Ishikawa (cell line): ENCODE results near the gene SUPT7L.

Experiments
- CEBPB ChIP-seq: IDR thresholded peaks from 2 replicates; pipeline ENCODE4 v1.6.1; 2012
- CREB1 ChIP-seq: IDR thresholded peaks from 2 replicates; pipeline ENCODE4 v1.6.1; 2012; ENCODE audit warnings: low read depth
- EGR1 ChIP-seq: IDR thresholded peaks from 2 replicates; pipeline ENCODE4 v1.6.1; 2012
- EP300 ChIP-seq: IDR thresholded peaks from 2 replicates; pipeline ENCODE4 v1.6.1; 2012; ENCODE audit warnings: borderline replicate concordance
- NFIC ChIP-seq: IDR thresholded peaks from 2 replicates; pipeline ENCODE4 v1.6.1; 2012
- RAD21 ChIP-seq: IDR thresholded peaks from 2 replicates; pipeline ENCODE4 v1.6.1; 2012; ENCODE audit warnings: low read depth
- REST ChIP-seq: IDR thresholded peaks from 2 replicates; pipeline ENCODE4 v1.6.1; 2012; ENCODE audit warnings: low read depth, mild to moderate bottlenecking
- TAF1 ChIP-seq: IDR thresholded peaks from 2 replicates; pipeline ENCODE4 v1.6.1; 2012; ENCODE audit warnings: low read depth, mild to moderate bottlenecking
- TCF12 ChIP-seq: IDR thresholded peaks from 2 replicates; pipeline ENCODE4 v1.6.1; 2012; ENCODE audit warnings: low read depth
- TEAD4 ChIP-seq: IDR thresholded peaks from 2 replicates; pipeline ENCODE4 v1.6.1; 2012
- ZBTB7A ChIP-seq: IDR thresholded peaks from 2 replicates; pipeline ENCODE4 v1.6.1; 2012; ENCODE audit warnings: low read depth
- TF ChIP-seq, protein P1 (sequence below): IDR thresholded peaks from 2 replicates; pipeline ENCODE4 v1.6.1; 2012

DNA sequence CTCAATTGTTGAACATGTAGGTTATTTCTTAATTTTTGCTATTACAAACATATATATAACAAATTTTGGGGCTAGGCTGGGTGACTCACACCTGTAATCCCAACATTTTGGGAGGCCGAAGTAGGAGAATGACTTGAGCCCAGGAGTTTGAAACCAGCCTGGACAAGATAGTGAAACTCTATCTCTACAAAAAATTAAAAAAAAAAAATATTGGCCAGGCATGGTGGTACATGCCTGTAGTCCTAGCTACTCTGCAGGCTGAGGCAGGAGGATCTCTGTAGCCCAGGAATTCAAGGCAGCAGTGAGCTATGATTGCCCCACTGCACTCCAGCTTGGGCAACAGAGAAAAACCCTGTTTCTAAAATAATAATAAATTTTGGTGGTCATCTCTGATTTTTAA is 23.8 kb upstream of the SUPT7L start:
- TF ChIP-seq EP300 (no peak), TAF1 (no peak), REST (no peak), RAD21 (no peak), ZBTB7A (no peak), CEBPB (no peak), TCF12 (no peak), TEAD4 (no peak), NFIC (no peak), EGR1 (no peak), CREB1 (no peak)
- TF ChIP-seq, protein P1, sequence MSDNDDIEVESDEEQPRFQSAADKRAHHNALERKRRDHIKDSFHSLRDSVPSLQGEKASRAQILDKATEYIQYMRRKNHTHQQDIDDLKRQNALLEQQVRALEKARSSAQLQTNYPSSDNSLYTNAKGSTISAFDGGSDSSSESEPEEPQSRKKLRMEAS: no peak
